ENCODE measurements around the gene COX7A1.

COX7A1 gene

GRCh38 chr19:36160821-36161596, 8.8 kb upstream of the COX7A1 start:
- Mint-ChIP-seq H3K36me3 (ENCODE audit: low read depth) (peaks cover 38% of the 10 kb centered on the region), H3K4me1 (peaks cover 4% of the 10 kb centered on the region), H3K27me3 (ENCODE audit: low read depth) (no peaks in the 10 kb centered on the region), H3K4me3 (no peak overlapping the region), H3K9me3 (no peaks in the 10 kb centered on the region), H3K27ac (no peak overlapping the region)
- no peak for TF ChIP-seq CTCF (IDR thresholded peaks at IDR 0.05; ENCODE audit: unreplicated experiment in 3 of 3)

GRCh38 chr19:36153126-36153525, 879 bp upstream of the COX7A1 start:
- H3K27me3 Mint-ChIP-seq (ENCODE audit: low read depth), result no peaks in the 10 kb centered on the region
- H3K36me3 Mint-ChIP-seq (ENCODE audit: low read depth), result peaks cover 30% of the 10 kb centered on the region
- peaks cover 14% of the 10 kb centered on the region for H3K4me1 Mint-ChIP-seq
- H3K9me3 Mint-ChIP-seq, result no peaks in the 10 kb centered on the region
- H3K27ac Mint-ChIP-seq, result no peak overlapping the region
- TF ChIP-seq CTCF (IDR thresholded peaks at IDR 0.05; ENCODE audit: unreplicated experiment in 3 of 3), result no peak
- no peak overlapping the region for H3K4me3 Mint-ChIP-seq

- no peak for TF ChIP-seq CTCF (IDR thresholded peaks at IDR 0.05; ENCODE audit: unreplicated experiment in 3 of 3)
- H3K4me1 Mint-ChIP-seq, result peaks cover 14% of the 10 kb centered on the region
- peaks cover 35% of the 10 kb centered on the region for H3K36me3 Mint-ChIP-seq (ENCODE audit: low read depth)
- no peak overlapping the region for H3K4me3 Mint-ChIP-seq
- no peaks in the 10 kb centered on the region for H3K27me3 Mint-ChIP-seq (ENCODE audit: low read depth)
- no peak overlapping the region for H3K27ac Mint-ChIP-seq
- H3K9me3 Mint-ChIP-seq, result no peaks in the 10 kb centered on the region
These were observed 262 bp downstream of the COX7A1 start for GRCh38 chr19:36152019-36152351.

GRCh38 chr19:36151144-36152018, 866 bp downstream of the COX7A1 start:
- Mint-ChIP-seq H3K4me1 (peaks cover 13% of the 10 kb centered on the region), H3K36me3 (ENCODE audit: low read depth) (peaks cover 41% of the 10 kb centered on the region), H3K9me3 (no peaks in the 10 kb centered on the region), H3K4me3 (no peak overlapping the region), H3K27ac (peak overlapping the region in 2 of 3 experiments; percentile 40 to 51), H3K27me3 (ENCODE audit: low read depth) (no peaks in the 10 kb centered on the region)
- TF ChIP-seq CTCF (IDR thresholded peaks at IDR 0.05; ENCODE audit: unreplicated experiment in 3 of 3), result no peak

- H3K27me3 Mint-ChIP-seq (ENCODE audit: low read depth), result no peaks in the 10 kb centered on the region
- H3K9me3 Mint-ChIP-seq, result no peaks in the 10 kb centered on the region
- no peak overlapping the region for H3K4me3 Mint-ChIP-seq
- H3K36me3 Mint-ChIP-seq (ENCODE audit: low read depth), result peaks cover 49% of the 10 kb centered on the region
- TF ChIP-seq CTCF (IDR thresholded peaks at IDR 0.05; ENCODE audit: unreplicated experiment in 3 of 3), result no peak
- peak overlapping the region in 1 of 3 experiments; percentile 40 for H3K27ac Mint-ChIP-seq
- peaks cover 5% of the 10 kb centered on the region for H3K4me1 Mint-ChIP-seq
These were observed 1.7 kb downstream of the COX7A1 start for GRCh38 chr19:36150586-36150985.
